Thoracic aorta (tissue), 2 donors: ENCODE measurements around the gene TWSG1. TPM values are rescaled to one million over a fixed set of nuclear protein-coding genes. Genes with fewer than 3 reads are reported as not detected.
"Not testable (repeated sequence)": the region's sequence is repeated elsewhere in the genome, so short reads cannot be mapped to it uniquely, and the experiment has no call there.

Source experiments
- ATAC-seq: fragments of 150-250 bp; one replicate; pipeline ENCODE4 v1.8.0; 2017; ENCODE audit warnings: low read depth; ENCODE audit not compliant: insufficient number of reproducible peaks, low FRiP score
- DNase-seq: peaks from one replicate; pipeline ENCODE4 v3.0.0-alpha.2; 2020; ENCODE audit warnings: low spot score
- H3K27ac ChIP-seq, 2 donors: fragments of 200-600 bp; sonication (generic); 1 replicate in 1 of 2; 2 replicates in 1 of 2; pipeline ENCODE4 v1.5.1; 2016; ENCODE audit warnings: mild to moderate bottlenecking in 2 of 2, moderate library complexity in 2 of 2
- H3K27me3 ChIP-seq: fragments of 200-600 bp; sonication (generic); replicated peaks from 2 replicates; pipeline ENCODE4 v1.6.0; 2016; ENCODE audit warnings: mild to moderate bottlenecking; ENCODE audit not compliant: insufficient read depth
- H3K36me3 ChIP-seq: fragments of 200-600 bp; sonication (generic); one replicate; pipeline ENCODE4 v1.5.1; 2016
- H3K4me1 ChIP-seq, 2 donors: fragments of 200-600 bp; sonication (generic); 1 replicate in 1 of 2; 2 replicates in 1 of 2; pipeline versions ENCODE4 v1.5.1 to v1.6.0; 2016; ENCODE audit warnings: low read depth in 2 of 2, mild to moderate bottlenecking in 1 of 2; ENCODE audit not compliant: control insufficient read depth in 1 of 2
- H3K4me3 ChIP-seq: fragments of 200-600 bp; sonication (generic); 2 replicates; pipeline ENCODE4 v1.5.1; 2016; ENCODE audit warnings: mild to moderate bottlenecking
- H3K9me3 ChIP-seq: fragments of 200-600 bp; sonication (generic); 2 replicates; pipeline ENCODE4 v1.5.1; 2016
- total RNA-seq, 2 donors: library from RNA; depleted of rRNA; stranded (reverse); fragments of >200 nt; gene quantifications; one replicate each; pipeline versions ENCODE4 v1.1.0 to v1.2.3, GENCODE V29; 2016
- TF ChIP-seq, protein P1 (sequence below): fragments of 200-600 bp; sonication (generic); IDR thresholded peaks from one replicate; pipeline ENCODE4 v1.5.1; 2019; ENCODE audit warnings: antibody characterized with exemption

Gene TWSG1
- total RNA-seq, 2 donors from 2014 or later: 107 to 130 TPM

DNA sequence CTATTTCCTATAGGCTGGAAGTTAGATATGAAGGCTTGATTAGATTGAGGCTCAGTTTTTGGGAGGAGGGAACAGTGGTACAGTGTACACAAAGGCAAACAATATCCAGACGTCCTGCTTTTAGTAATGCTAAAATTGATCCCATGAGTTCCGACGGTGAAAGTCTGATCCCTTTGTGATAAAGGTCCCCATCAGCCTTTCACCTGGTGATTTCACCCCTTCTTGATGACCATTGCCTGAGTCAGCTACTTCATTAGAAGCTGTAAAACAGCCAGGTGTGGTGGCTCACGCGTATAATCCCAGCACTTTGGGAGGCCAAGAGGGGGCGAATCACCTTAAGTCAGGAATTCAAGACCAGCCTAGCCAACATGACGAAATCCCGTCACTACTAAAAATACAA lies 29.7 kb downstream of the TWSG1 start:
- H3K36me3 ChIP-seq: peaks cover 10% of the 10 kb centered on the region
- peaks cover 54 to 57% of the 10 kb centered on the region in 2 donors for H3K4me1 ChIP-seq
- peak overlapping the region; percentile 2 to 80 for H3K27ac ChIP-seq
- H3K27me3 ChIP-seq: no peaks in the 10 kb centered on the region
- TF ChIP-seq, protein P1, sequence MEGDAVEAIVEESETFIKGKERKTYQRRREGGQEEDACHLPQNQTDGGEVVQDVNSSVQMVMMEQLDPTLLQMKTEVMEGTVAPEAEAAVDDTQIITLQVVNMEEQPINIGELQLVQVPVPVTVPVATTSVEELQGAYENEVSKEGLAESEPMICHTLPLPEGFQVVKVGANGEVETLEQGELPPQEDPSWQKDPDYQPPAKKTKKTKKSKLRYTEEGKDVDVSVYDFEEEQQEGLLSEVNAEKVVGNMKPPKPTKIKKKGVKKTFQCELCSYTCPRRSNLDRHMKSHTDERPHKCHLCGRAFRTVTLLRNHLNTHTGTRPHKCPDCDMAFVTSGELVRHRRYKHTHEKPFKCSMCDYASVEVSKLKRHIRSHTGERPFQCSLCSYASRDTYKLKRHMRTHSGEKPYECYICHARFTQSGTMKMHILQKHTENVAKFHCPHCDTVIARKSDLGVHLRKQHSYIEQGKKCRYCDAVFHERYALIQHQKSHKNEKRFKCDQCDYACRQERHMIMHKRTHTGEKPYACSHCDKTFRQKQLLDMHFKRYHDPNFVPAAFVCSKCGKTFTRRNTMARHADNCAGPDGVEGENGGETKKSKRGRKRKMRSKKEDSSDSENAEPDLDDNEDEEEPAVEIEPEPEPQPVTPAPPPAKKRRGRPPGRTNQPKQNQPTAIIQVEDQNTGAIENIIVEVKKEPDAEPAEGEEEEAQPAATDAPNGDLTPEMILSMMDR: no peak
- no peak for DNase-seq
- no peaks in the 10 kb centered on the region for H3K9me3 ChIP-seq
- no peak overlapping the region for H3K4me3 ChIP-seq
- ATAC-seq: no peak

GRCh38 chr18:9365406-9365805 lies 30.8 kb downstream of the TWSG1 start:
- Histone ChIP-seq H3K27ac (peak overlapping the region in 1 of 2 donors; percentile 80), H3K27me3 (no peaks in the 10 kb centered on the region), H3K9me3 (no peaks in the 10 kb centered on the region), H3K4me1 (peaks cover 48 to 53% of the 10 kb centered on the region in 2 donors), H3K4me3 (no peak overlapping the region), H3K36me3 (peaks cover 10% of the 10 kb centered on the region)
- no peak for DNase-seq
- no peak for ATAC-seq
- TF ChIP-seq, protein P1: no peak

GRCh38 chr18:9366126-9366714 lies 31.6 kb downstream of the TWSG1 start:
- H3K4me1 ChIP-seq: peaks cover 39 to 47% of the 10 kb centered on the region in 2 donors
- no peaks in the 10 kb centered on the region for H3K27me3 ChIP-seq
- H3K36me3 ChIP-seq: peaks cover 10% of the 10 kb centered on the region
- no peak for DNase-seq
- H3K4me3 ChIP-seq: no peak overlapping the region
- H3K9me3 ChIP-seq: no peaks in the 10 kb centered on the region
- TF ChIP-seq, protein P1: peak; percentile 36
- ATAC-seq: peak; percentile 51
- peak overlapping the region in 1 of 2 donors; percentile 80 for H3K27ac ChIP-seq

DNA sequence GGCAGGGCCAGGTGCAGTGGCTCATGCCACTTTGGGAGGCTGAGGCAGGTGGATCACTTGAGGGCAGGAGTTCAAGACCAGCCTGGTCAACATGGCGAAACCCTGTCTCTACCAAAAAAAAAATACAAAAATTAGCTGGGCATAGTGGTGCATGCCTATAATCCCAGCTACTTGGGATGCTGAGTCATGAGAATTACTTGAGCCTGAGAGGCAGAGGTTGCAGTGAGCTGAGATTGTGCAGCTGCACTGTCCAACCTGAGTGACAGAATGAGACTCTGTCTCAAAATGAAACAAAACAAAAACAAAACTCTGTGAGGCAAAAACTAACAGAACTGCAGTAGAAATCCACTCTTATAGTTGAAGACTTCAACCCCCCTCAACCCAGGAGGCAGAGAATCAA lies 38.7 kb downstream of the TWSG1 start:
- not testable (repeated sequence) for H3K27me3 ChIP-seq, H3K27ac ChIP-seq, H3K4me1 ChIP-seq, H3K9me3 ChIP-seq, DNase-seq, H3K36me3 ChIP-seq, H3K4me3 ChIP-seq, ATAC-seq

DNA sequence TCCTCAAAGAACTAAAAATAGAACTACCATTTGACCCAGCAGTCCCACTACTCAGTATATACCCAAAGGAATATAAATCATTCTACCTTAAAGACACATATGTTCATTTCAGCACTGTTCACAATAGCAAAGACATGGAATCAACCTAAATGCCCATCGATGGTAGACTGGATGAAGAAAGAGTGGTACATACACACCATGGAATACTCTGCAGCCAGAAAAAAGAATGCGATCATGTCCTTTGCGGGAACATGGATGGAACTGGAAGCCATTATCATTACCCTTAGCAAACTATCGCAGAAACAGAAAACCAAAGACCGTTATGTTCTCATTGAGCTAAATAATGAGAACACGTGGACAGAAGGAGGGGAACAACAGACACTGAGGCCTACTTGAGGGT lies 44.5 kb downstream of the TWSG1 start:
- TF ChIP-seq, protein P1: no peak
- Histone ChIP-seq H3K9me3 (no peaks in the 10 kb centered on the region), H3K4me1 (no peaks in the 10 kb centered on the region), H3K27me3 (no peaks in the 10 kb centered on the region), H3K4me3 (no peak overlapping the region), H3K36me3 (no peaks in the 10 kb centered on the region), H3K27ac (no peak overlapping the region)
- ATAC-seq (no peak), DNase-seq (no peak)

DNA sequence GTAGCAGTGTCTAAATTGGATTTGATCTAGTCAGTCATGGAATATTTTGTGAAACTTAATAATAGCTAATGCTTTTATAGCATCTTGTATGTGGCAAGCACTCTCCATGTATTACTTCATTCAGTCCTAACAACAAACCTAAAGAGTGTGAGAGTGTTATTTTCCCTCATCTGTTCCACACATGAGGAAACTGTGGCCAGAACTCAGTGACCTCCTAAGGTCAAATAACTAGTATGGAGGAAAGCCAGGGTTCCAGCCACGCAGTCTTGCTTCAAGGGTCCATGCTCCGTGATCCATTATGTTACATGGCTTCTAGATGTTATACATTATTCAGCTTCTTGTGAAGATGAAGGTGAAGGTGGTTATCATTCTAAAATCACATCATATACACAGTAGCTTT lies 45.5 kb downstream of the TWSG1 start:
- no peak for DNase-seq
- ATAC-seq: no peak
- Histone ChIP-seq H3K4me3 (no peak overlapping the region), H3K9me3 (no peaks in the 10 kb centered on the region), H3K27ac (no peak overlapping the region), H3K4me1 (no peaks in the 10 kb centered on the region), H3K36me3 (no peaks in the 10 kb centered on the region), H3K27me3 (no peaks in the 10 kb centered on the region)
- TF ChIP-seq, protein P1: no peak
